Natural killer cell (primary cell): Measurements from ENCODE around the gene ARHGEF11. TPM values are rescaled to one million over a fixed set of nuclear protein-coding genes. Genes with fewer than 3 reads are reported as not detected.

Source experiments
- ATAC-seq, 3 donors: fragments of 150-1000 bp in 2 of 3; fragments of 200-7000 bp in 1 of 3; cut with Tn5 transposase; 1 replicate in 1 of 3; 2 replicates in 2 of 3; pipeline ENCODE4 v1.10.0; 2021; ENCODE audit warnings: mild to moderate bottlenecking in 2 of 3, moderate library complexity in 2 of 3
- DNase-seq, 2 donors: peaks; one replicate each; pipeline versions ENCODE4 v3.0.0 to v3.0.0-alpha.2; 2013 to 2021; ENCODE audit warnings: mixed read lengths in 1 of 2
- H3K27ac ChIP-seq: one replicate; pipeline ENCODE4 v1.5.1; 2013; ENCODE audit warnings: mild to moderate bottlenecking, low read length
- H3K27me3 ChIP-seq: one replicate; pipeline ENCODE4 v1.6.1; 2013; ENCODE audit warnings: low read length; ENCODE audit not compliant: control insufficient read depth, insufficient read depth
- H3K36me3 ChIP-seq: one replicate; pipeline ENCODE4 v1.6.1; 2013; ENCODE audit warnings: low read length; ENCODE audit not compliant: control insufficient read depth, insufficient read depth
- H3K4me1 ChIP-seq: one replicate; pipeline ENCODE4 v1.6.1; 2013; ENCODE audit warnings: low read length; ENCODE audit not compliant: control insufficient read depth, insufficient read depth
- H3K4me3 ChIP-seq: one replicate; pipeline ENCODE4 v1.5.1; 2013; ENCODE audit warnings: low read length
- H3K9me3 ChIP-seq: one replicate; pipeline ENCODE4 v1.6.1; 2013; ENCODE audit warnings: low read length; ENCODE audit not compliant: control insufficient read depth, insufficient read depth
- H3K27ac Mint-ChIP-seq, 2 donors: one replicate each; pipeline ENCODE4 v1.8.0; 2022; ENCODE audit warnings: mild to moderate bottlenecking in 2 of 2, mixed read lengths in 2 of 2, moderate library complexity in 1 of 2
- H3K27me3 Mint-ChIP-seq, 2 donors: one replicate each; pipeline ENCODE4 v1.8.0; 2022; ENCODE audit warnings: low read depth in 2 of 2, mixed read lengths in 2 of 2
- H3K36me3 Mint-ChIP-seq: one replicate; pipeline ENCODE4 v1.8.0; 2022; ENCODE audit warnings: mixed read lengths
- H3K4me1 Mint-ChIP-seq, 2 donors: one replicate each; pipeline ENCODE4 v1.8.0; 2022; ENCODE audit warnings: mixed read lengths in 2 of 2
- H3K4me3 Mint-ChIP-seq: one replicate; pipeline ENCODE4 v1.8.0; 2022; ENCODE audit warnings: mild to moderate bottlenecking, moderate library complexity, mixed read lengths
- H3K9me3 Mint-ChIP-seq, 2 donors: one replicate each; pipeline ENCODE4 v1.8.0; 2022; ENCODE audit warnings: mixed read lengths in 2 of 2
- CTCF ChIP-seq: fragments of 200-600 bp; IDR thresholded peaks from one replicate; pipeline ENCODE4 v1.8.0; 2022; ENCODE audit warnings: antibody characterized with exemption
- WGBS: methylation state at CpG from one replicate; pipeline ENCODE4 v1.1.7; 2013; ENCODE audit warnings: missing lambda C conversion rate; ENCODE audit not compliant: insufficient coverage; 5-methylcytosine and 5-hydroxymethylcytosine counted together
- intact Hi-C: fragments of 100-400 bp; cut with micrococcal nuclease; formaldehyde crosslinking; loops from one replicate; pipeline ENCODE4 v1.14.2; 2022
- total RNA-seq, 4 donors: library from RNA; stranded (reverse); fragments of 120-200 nt in 1 of 4; gene quantifications; one replicate each; pipeline versions ENCODE4 v1.2.3 to v1.2.4, GENCODE V29; 2013 to 2022

ARHGEF11 gene
- total RNA-seq, 3 donors from 2014 or later (not counting 1 experiment from before 2014, with no cell fraction given), result 1.7 to 2.8 (median 2.4) TPM

GRCh38 chr1:156998840-156999500, 46.6 kb downstream of the ARHGEF11 start:
- no peaks in the 10 kb centered on the region for H3K9me3 Mint-ChIP-seq
- H3K4me3 Mint-ChIP-seq, result no peak overlapping the region
- no peaks in the 10 kb centered on the region for H3K4me1 ChIP-seq
- 92% methylated on average over 7 of the region's 7 CpGs for WGBS
- intact Hi-C loops, result no loop called here
- no peak for TF ChIP-seq CTCF
- no peak overlapping the region for H3K4me3 ChIP-seq
- no peaks in the 10 kb centered on the region for H3K9me3 ChIP-seq
- DNase-seq, result no peak
- H3K4me1 Mint-ChIP-seq, result no peaks in the 10 kb centered on the region
- no peaks in the 10 kb centered on the region for H3K36me3 ChIP-seq
- H3K27me3 ChIP-seq, result no peaks in the 10 kb centered on the region
- H3K27ac Mint-ChIP-seq, result no peak overlapping the region
- no peak for ATAC-seq
- H3K27ac ChIP-seq, result no peak overlapping the region
- no peaks in the 10 kb centered on the region for H3K36me3 Mint-ChIP-seq
- H3K27me3 Mint-ChIP-seq, result peaks cover 15 to 24% of the 10 kb centered on the region in 2 donors

- TF ChIP-seq CTCF, result no peak
- Mint-ChIP-seq H3K9me3 (no peaks in the 10 kb centered on the region), H3K27me3 (peaks cover 15 to 24% of the 10 kb centered on the region in 2 donors), H3K4me1 (no peaks in the 10 kb centered on the region), H3K4me3 (no peak overlapping the region), H3K36me3 (no peaks in the 10 kb centered on the region), H3K27ac (no peak overlapping the region)
- no peaks in the 10 kb centered on the region for H3K4me1 ChIP-seq
- 93% methylated on average over 1 of the region's 3 CpGs for WGBS
- no peak overlapping the region for H3K27ac ChIP-seq
- ATAC-seq (no peak), DNase-seq (no peak)
- no peaks in the 10 kb centered on the region for H3K9me3 ChIP-seq
- H3K4me3 ChIP-seq, result no peak overlapping the region
- no peaks in the 10 kb centered on the region for H3K36me3 ChIP-seq
- intact Hi-C loops, result no loop called here
- H3K27me3 ChIP-seq, result no peaks in the 10 kb centered on the region
Observed at GRCh38 chr1:156998301-156998700, 47.2 kb downstream of the ARHGEF11 start.

- H3K27ac ChIP-seq, result no peak overlapping the region
- Mint-ChIP-seq H3K4me1 (no peaks in the 10 kb centered on the region), H3K4me3 (no peak overlapping the region), H3K9me3 (no peaks in the 10 kb centered on the region), H3K36me3 (no peaks in the 10 kb centered on the region), H3K27ac (no peak overlapping the region), H3K27me3 (peaks cover 11 to 31% of the 10 kb centered on the region in 2 donors)
- no peak for DNase-seq
- intact Hi-C loops, result no loop called here
- 81% methylated on average over 5 of the region's 5 CpGs for whole genome bisulfite sequencing
- no peaks in the 10 kb centered on the region for H3K4me1 ChIP-seq
- no peaks in the 10 kb centered on the region for H3K27me3 ChIP-seq
- no peaks in the 10 kb centered on the region for H3K9me3 ChIP-seq
- no peaks in the 10 kb centered on the region for H3K36me3 ChIP-seq
- TF ChIP-seq CTCF, result no peak
- no peak for ATAC-seq
- no peak overlapping the region for H3K4me3 ChIP-seq
Observed at GRCh38 chr1:156995412-156995811, 50.1 kb downstream of the ARHGEF11 start.

GRCh38 chr1:156994277-156994676, 51.3 kb downstream of the ARHGEF11 start:
- intact Hi-C loops, result no loop called here
- no peak for ATAC-seq

More at GRCh38 chr1:156994277-156994676, 51.3 kb downstream of the ARHGEF11 start:
- no peak overlapping the region for H3K27ac ChIP-seq
- WGBS, result 73% methylated on average over 2 of the region's 2 CpGs
- TF ChIP-seq CTCF, result no peak
- no peak overlapping the region for H3K4me3 ChIP-seq
- Mint-ChIP-seq H3K4me3 (no peak overlapping the region), H3K9me3 (no peaks in the 10 kb centered on the region), H3K36me3 (no peaks in the 10 kb centered on the region), H3K27me3 (peaks cover 14 to 39% of the 10 kb centered on the region in 2 donors), H3K27ac (no peak overlapping the region), H3K4me1 (no peaks in the 10 kb centered on the region)
- H3K4me1 ChIP-seq, result no peaks in the 10 kb centered on the region
- H3K9me3 ChIP-seq, result no peaks in the 10 kb centered on the region
- H3K36me3 ChIP-seq, result no peaks in the 10 kb centered on the region
- no peak for DNase-seq
- no peaks in the 10 kb centered on the region for H3K27me3 ChIP-seq
